GM12872 (cell line): Measurements from ENCODE around the gene PTPRCAP.

Source experiments
- CTCF ChIP-seq: IDR thresholded peaks from 3 replicates; pipeline ENCODE4 v1.5.1; 2011; ENCODE audit warnings: low read depth, mild to moderate bottlenecking, low read length, moderate library complexity; ENCODE audit not compliant: insufficient read depth

The PTPRCAP gene

GRCh38 chr11:67393990-67394389 is 43.5 kb downstream of the PTPRCAP start:
- no peak for TF ChIP-seq CTCF

GRCh38 chr11:67393437-67393836 is 44.0 kb downstream of the PTPRCAP start:
- TF ChIP-seq CTCF, result no peak

GRCh38 chr11:67392183-67392715 is 45.2 kb downstream of the PTPRCAP start:
- no peak for TF ChIP-seq CTCF

- TF ChIP-seq CTCF, result no peak
These were observed 45.9 kb downstream of the PTPRCAP start, which contains the start of gene RAD9A for GRCh38 chr11:67391304-67392182. Gene RAD9A (plus strand): TSS chr11:67391986. CDS start chr11:67392045, 59 bp downstream.

GRCh38 chr11:67390947-67391303 is 46.6 kb downstream of the PTPRCAP start:
- TF ChIP-seq CTCF, result no peak

GRCh38 chr11:67389477-67389876 is 48.0 kb downstream of the PTPRCAP start:
- peak; percentile 84 for TF ChIP-seq CTCF

GRCh38 chr11:67387518-67387917 is 50.0 kb downstream of the PTPRCAP start:
- no peak for TF ChIP-seq CTCF
